OCI-LY3 (cell line): Measurements from ENCODE around the gene PRR27.

Source experiments
- H2AFZ ChIP-seq: fragments of 200-600, 300-600 bp; shearing (Covaris generic); 2 replicates; pipeline ENCODE4 v1.6.0; 2014; ENCODE audit warnings: antibody characterized with exemption, low read depth, low read length
- H3K27ac ChIP-seq: fragments of 200-600, 300-600 bp; sonication (generic); 2 replicates; pipeline ENCODE4 v1.5.1; 2014; ENCODE audit warnings: mild to moderate bottlenecking, low read length, moderate library complexity, mixed read lengths
- H3K27me3 ChIP-seq: fragments of 200-600, 300-600 bp; sonication (generic); 2 replicates; pipeline ENCODE4 v1.6.1; 2014; ENCODE audit warnings: low read depth, low read length, mixed read lengths
- H3K36me3 ChIP-seq: fragments of 200-600, 300-600 bp; sonication (generic); replicated peaks from 2 replicates; pipeline ENCODE3; 2014; ENCODE audit warnings: low read depth, low read length, mixed read lengths
- H3K4me1 ChIP-seq: fragments of 300-600, 200-600 bp; sonication (generic); 2 replicates; pipeline ENCODE4 v1.6.1; 2014; ENCODE audit warnings: low read length, mixed read lengths
- H3K4me2 ChIP-seq: fragments of 200-600, 300-600 bp; sonication (generic); 2 replicates; pipeline ENCODE4 v1.6.1; 2014; ENCODE audit warnings: low read length, mixed read lengths
- H3K4me3 ChIP-seq: fragments of 300-600, 200-600 bp; sonication (generic); 2 replicates; pipeline ENCODE4 v1.5.1; 2014; ENCODE audit warnings: antibody characterized with exemption, mild to moderate bottlenecking, low read length, moderate library complexity
- H3K79me2 ChIP-seq: fragments of 300-600, 200-600 bp; shearing (Covaris generic); 2 replicates; pipeline ENCODE4 v1.6.1; 2014; ENCODE audit warnings: mild to moderate bottlenecking, low read length, mixed read lengths
- H3K9ac ChIP-seq: fragments of 300-600, 200-600 bp; shearing (Covaris generic); 2 replicates; pipeline ENCODE4 v1.6.0; 2014; ENCODE audit warnings: mild to moderate bottlenecking, low read length, moderate library complexity
- H3K9me3 ChIP-seq: fragments of 200-600, 300-600 bp; shearing (Covaris generic); 2 replicates; pipeline ENCODE4 v1.6.1; 2014; ENCODE audit warnings: low read length, mixed read lengths; ENCODE audit not compliant: insufficient read depth
- H4K20me1 ChIP-seq: fragments of 200-600, 300-600 bp; sonication (generic); 2 replicates; pipeline ENCODE4 v1.6.1; 2016; ENCODE audit warnings: low read length, mixed read lengths; ENCODE audit not compliant: insufficient read depth
- EZH2phosphoT487 ChIP-seq: fragments of 200-600 bp; shearing (Covaris generic); IDR thresholded peaks from 2 replicates; pipeline ENCODE4 v1.6.1; 2018; ENCODE audit warnings: antibody characterized with exemption, mixed run types, low read depth
- TF ChIP-seq, protein P1 (sequence below): fragments of 200-600, 300-600 bp; sonication (generic); IDR thresholded peaks from 2 replicates; pipeline ENCODE4 v1.5.1; 2014; ENCODE audit warnings: antibody characterized with exemption, low read length, low read depth

The PRR27 gene

DNA sequence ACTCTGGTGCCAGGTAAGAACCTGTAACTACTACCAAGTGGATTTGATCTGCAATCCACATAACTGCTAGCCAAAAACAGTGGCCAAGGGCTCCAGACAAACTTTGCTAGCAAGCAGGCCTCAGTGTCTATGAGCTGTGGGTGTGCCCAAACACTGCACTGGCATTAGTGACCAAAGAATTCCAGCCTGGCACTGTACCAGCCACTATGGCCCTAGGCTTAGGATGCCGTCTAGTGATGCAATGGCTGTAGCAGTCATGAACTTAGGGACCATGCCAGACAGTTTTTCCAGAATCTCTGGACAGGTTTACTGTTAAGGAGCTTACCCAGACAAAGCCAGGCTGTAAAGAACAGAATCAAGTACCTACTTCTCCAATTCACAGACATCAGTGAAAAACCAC is 33.7 kb upstream of the PRR27 start:
- Histone ChIP-seq H3K79me2 (no peaks in the 10 kb centered on the region), H4K20me1 (no peaks in the 10 kb centered on the region), H3K27me3 (no peaks in the 10 kb centered on the region), H2AFZ (no peak overlapping the region), H3K9ac (no peak overlapping the region), H3K36me3 (no peaks in the 10 kb centered on the region), H3K27ac (no peak overlapping the region), H3K4me2 (no peak overlapping the region), H3K4me3 (no peak overlapping the region), H3K4me1 (no peaks in the 10 kb centered on the region), H3K9me3 (no peaks in the 10 kb centered on the region)
- TF ChIP-seq, protein P1, sequence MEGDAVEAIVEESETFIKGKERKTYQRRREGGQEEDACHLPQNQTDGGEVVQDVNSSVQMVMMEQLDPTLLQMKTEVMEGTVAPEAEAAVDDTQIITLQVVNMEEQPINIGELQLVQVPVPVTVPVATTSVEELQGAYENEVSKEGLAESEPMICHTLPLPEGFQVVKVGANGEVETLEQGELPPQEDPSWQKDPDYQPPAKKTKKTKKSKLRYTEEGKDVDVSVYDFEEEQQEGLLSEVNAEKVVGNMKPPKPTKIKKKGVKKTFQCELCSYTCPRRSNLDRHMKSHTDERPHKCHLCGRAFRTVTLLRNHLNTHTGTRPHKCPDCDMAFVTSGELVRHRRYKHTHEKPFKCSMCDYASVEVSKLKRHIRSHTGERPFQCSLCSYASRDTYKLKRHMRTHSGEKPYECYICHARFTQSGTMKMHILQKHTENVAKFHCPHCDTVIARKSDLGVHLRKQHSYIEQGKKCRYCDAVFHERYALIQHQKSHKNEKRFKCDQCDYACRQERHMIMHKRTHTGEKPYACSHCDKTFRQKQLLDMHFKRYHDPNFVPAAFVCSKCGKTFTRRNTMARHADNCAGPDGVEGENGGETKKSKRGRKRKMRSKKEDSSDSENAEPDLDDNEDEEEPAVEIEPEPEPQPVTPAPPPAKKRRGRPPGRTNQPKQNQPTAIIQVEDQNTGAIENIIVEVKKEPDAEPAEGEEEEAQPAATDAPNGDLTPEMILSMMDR = no peak
- no peak for TF ChIP-seq EZH2phosphoT487

- no peaks in the 10 kb centered on the region for H3K9me3 ChIP-seq
- H3K27ac ChIP-seq = no peak overlapping the region
- TF ChIP-seq EZH2phosphoT487 = no peak
- TF ChIP-seq, protein P1 = no peak
- H3K79me2 ChIP-seq = no peaks in the 10 kb centered on the region
- no peaks in the 10 kb centered on the region for H3K4me1 ChIP-seq
- H3K4me2 ChIP-seq = no peak overlapping the region
- no peak overlapping the region for H2AFZ ChIP-seq
- H3K27me3 ChIP-seq = no peaks in the 10 kb centered on the region
- H3K36me3 ChIP-seq = no peaks in the 10 kb centered on the region
- no peak overlapping the region for H3K9ac ChIP-seq
- H3K4me3 ChIP-seq = no peak overlapping the region
- no peaks in the 10 kb centered on the region for H4K20me1 ChIP-seq
Observed at GRCh38 chr4:70133473-70133872, 20.6 kb upstream of the PRR27 start.

- no peaks in the 10 kb centered on the region for H3K4me1 ChIP-seq
- no peaks in the 10 kb centered on the region for H3K27me3 ChIP-seq
- no peak overlapping the region for H2AFZ ChIP-seq
- H3K4me3 ChIP-seq = no peak overlapping the region
- no peak overlapping the region for H3K4me2 ChIP-seq
- H3K36me3 ChIP-seq = no peaks in the 10 kb centered on the region
- no peaks in the 10 kb centered on the region for H4K20me1 ChIP-seq
- no peaks in the 10 kb centered on the region for H3K9me3 ChIP-seq
- H3K79me2 ChIP-seq = no peaks in the 10 kb centered on the region
- no peak overlapping the region for H3K9ac ChIP-seq
- TF ChIP-seq EZH2phosphoT487 = no peak
- TF ChIP-seq, protein P1 = no peak
- H3K27ac ChIP-seq = no peak overlapping the region
Observed at GRCh38 chr4:70138751-70139150, 15.3 kb upstream of the PRR27 start.

- no peaks in the 10 kb centered on the region for H3K4me1 ChIP-seq
- no peaks in the 10 kb centered on the region for H3K36me3 ChIP-seq
- no peak overlapping the region for H3K4me2 ChIP-seq
- no peaks in the 10 kb centered on the region for H3K27me3 ChIP-seq
- H2AFZ ChIP-seq = no peak overlapping the region
- no peaks in the 10 kb centered on the region for H4K20me1 ChIP-seq
- no peak overlapping the region for H3K9ac ChIP-seq
- H3K27ac ChIP-seq = no peak overlapping the region
- H3K4me3 ChIP-seq = no peak overlapping the region
- no peaks in the 10 kb centered on the region for H3K9me3 ChIP-seq
- no peak for TF ChIP-seq EZH2phosphoT487
- TF ChIP-seq, protein P1 = no peak
- no peaks in the 10 kb centered on the region for H3K79me2 ChIP-seq
Observed at GRCh38 chr4:70151271-70151670, 2.8 kb upstream of the PRR27 start.
